ENCODE data around the gene SAFB.

DNA sequence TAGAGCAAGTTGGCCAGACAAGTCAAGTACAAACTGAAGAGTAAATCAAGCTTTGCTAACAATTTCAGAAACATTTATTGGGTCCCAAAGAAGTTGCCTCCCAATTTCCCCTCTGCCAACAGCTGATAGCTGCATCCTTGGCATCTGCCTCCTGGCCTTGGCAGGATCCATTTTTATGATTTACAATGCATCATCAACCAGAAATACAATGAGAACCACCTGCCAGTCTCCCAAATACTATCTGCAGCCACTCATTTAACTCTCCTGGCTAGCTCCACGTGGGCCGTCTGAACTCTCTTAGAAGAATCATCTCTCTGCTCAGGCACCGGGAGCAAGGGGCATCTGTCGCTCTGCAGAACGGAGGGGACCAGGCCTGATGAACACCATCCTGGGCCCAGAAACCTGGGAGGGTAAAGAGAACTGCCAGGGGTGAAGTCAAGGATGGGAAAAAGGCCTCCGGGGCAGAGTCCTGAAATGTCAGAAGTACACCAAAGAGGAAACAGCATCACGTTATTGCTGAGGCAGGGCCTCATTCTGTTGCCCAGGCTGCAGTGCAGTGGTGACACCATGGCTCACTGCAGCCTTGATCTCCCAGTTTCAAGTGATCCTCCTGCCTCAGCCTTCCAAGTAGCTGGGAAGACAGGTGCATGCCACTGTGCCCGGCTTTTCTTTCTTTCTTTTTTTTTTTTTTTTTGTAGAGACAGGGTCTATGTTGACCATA is 94.5 kb downstream of the SAFB start:
- TF ChIP-seq, protein P1, sequence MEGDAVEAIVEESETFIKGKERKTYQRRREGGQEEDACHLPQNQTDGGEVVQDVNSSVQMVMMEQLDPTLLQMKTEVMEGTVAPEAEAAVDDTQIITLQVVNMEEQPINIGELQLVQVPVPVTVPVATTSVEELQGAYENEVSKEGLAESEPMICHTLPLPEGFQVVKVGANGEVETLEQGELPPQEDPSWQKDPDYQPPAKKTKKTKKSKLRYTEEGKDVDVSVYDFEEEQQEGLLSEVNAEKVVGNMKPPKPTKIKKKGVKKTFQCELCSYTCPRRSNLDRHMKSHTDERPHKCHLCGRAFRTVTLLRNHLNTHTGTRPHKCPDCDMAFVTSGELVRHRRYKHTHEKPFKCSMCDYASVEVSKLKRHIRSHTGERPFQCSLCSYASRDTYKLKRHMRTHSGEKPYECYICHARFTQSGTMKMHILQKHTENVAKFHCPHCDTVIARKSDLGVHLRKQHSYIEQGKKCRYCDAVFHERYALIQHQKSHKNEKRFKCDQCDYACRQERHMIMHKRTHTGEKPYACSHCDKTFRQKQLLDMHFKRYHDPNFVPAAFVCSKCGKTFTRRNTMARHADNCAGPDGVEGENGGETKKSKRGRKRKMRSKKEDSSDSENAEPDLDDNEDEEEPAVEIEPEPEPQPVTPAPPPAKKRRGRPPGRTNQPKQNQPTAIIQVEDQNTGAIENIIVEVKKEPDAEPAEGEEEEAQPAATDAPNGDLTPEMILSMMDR (IDR thresholded peaks at IDR 0.05): no peak
- TF ChIP-seq EZH2phosphoT487 (IDR thresholded peaks at IDR 0.05): no peak

Measured in neural progenitor cell (in vitro differentiated cells).